Measurements from ENCODE around the gene GPR153. TPM values are rescaled to one million over a fixed set of nuclear protein-coding genes. Genes with fewer than 3 reads are reported as not detected.

The GPR153 gene
- total and polyA plus RNA-seq, 2 of the 8 experiments (the other 6 are each of a cell fraction or from before 2014, with no cell fraction given) = 5.7 to 8.1 TPM

GRCh38 chr1:6251233-6251632, 9.7 kb downstream of the GPR153 start (continued):
- TF ChIP-seq SAP30 (IDR thresholded peaks at IDR 0.05; ENCODE audit: insufficient read depth, insufficient replicate concordance, low read length) (no peak), FOSL1 (IDR thresholded peaks at IDR 0.05; ENCODE audit: insufficient read depth, low read depth, low read length) (no peak), BCL11A (IDR thresholded peaks at IDR 0.05; ENCODE audit: low read depth in 2 of 2, low read length in 2 of 2) (no peak), RNF2 (IDR thresholded peaks at IDR 0.05; ENCODE audit: borderline replicate concordance, low read depth, low read length, missing control alignments, poor library complexity, severe bottlenecking) (no peak), BACH1 (IDR thresholded peaks at IDR 0.05; ENCODE audit: low read length) (no peak), GTF2F1 (IDR thresholded peaks at IDR 0.05; ENCODE audit: borderline replicate concordance, low read depth, low read length) (no peak)

Data from H1 (cell line).